ENCODE data around the gene FGD2.

FGD2 gene

GRCh38 chr6:36958775-36959554, 46.5 kb upstream of the FGD2 start:
- no peaks in the 10 kb centered on the region for H3K27me3 ChIP-seq (ENCODE audit: insufficient read depth, low read depth)
- no peak overlapping the region for H3K4me2 ChIP-seq
- H3K4me1 ChIP-seq (ENCODE audit: low read depth, poor library complexity, severe bottlenecking) = peaks cover 4% of the 10 kb centered on the region
- H3K79me2 ChIP-seq (ENCODE audit: insufficient read depth, low read depth) = no peaks in the 10 kb centered on the region
- H3K36me3 ChIP-seq (ENCODE audit: insufficient read depth) = no peaks in the 10 kb centered on the region
- no peak overlapping the region for H3K27ac ChIP-seq
- H3K9ac ChIP-seq = no peak overlapping the region
- no peak overlapping the region for H3K4me3 ChIP-seq (IDR thresholded peaks at IDR 0.05; ENCODE audit: insufficient read depth, low read depth, low read length)
- no peaks in the 10 kb centered on the region for H4K20me1 ChIP-seq (ENCODE audit: insufficient read depth)
- TF ChIP-seq, protein P1, sequence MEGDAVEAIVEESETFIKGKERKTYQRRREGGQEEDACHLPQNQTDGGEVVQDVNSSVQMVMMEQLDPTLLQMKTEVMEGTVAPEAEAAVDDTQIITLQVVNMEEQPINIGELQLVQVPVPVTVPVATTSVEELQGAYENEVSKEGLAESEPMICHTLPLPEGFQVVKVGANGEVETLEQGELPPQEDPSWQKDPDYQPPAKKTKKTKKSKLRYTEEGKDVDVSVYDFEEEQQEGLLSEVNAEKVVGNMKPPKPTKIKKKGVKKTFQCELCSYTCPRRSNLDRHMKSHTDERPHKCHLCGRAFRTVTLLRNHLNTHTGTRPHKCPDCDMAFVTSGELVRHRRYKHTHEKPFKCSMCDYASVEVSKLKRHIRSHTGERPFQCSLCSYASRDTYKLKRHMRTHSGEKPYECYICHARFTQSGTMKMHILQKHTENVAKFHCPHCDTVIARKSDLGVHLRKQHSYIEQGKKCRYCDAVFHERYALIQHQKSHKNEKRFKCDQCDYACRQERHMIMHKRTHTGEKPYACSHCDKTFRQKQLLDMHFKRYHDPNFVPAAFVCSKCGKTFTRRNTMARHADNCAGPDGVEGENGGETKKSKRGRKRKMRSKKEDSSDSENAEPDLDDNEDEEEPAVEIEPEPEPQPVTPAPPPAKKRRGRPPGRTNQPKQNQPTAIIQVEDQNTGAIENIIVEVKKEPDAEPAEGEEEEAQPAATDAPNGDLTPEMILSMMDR (conservative IDR thresholded peaks at IDR 0.05; ENCODE audit: low read depth, low read length) = no peak
- H2AFZ ChIP-seq (ENCODE audit: low read depth) = no peak overlapping the region

- no peak overlapping the region for H3K4me2 ChIP-seq
- H3K27ac ChIP-seq = no peak overlapping the region
- H2AFZ ChIP-seq (ENCODE audit: low read depth) = no peak overlapping the region
- H3K4me1 ChIP-seq (ENCODE audit: low read depth, poor library complexity, severe bottlenecking) = peaks cover 6% of the 10 kb centered on the region
- H3K4me3 ChIP-seq (IDR thresholded peaks at IDR 0.05; ENCODE audit: insufficient read depth, low read depth, low read length) = no peak overlapping the region
- no peaks in the 10 kb centered on the region for H3K27me3 ChIP-seq (ENCODE audit: insufficient read depth, low read depth)
- H4K20me1 ChIP-seq (ENCODE audit: insufficient read depth) = no peaks in the 10 kb centered on the region
- H3K36me3 ChIP-seq (ENCODE audit: insufficient read depth) = no peaks in the 10 kb centered on the region
- TF ChIP-seq, protein P1 (conservative IDR thresholded peaks at IDR 0.05; ENCODE audit: low read depth, low read length) = no peak
- no peak overlapping the region for H3K9ac ChIP-seq
- H3K79me2 ChIP-seq (ENCODE audit: insufficient read depth, low read depth) = no peaks in the 10 kb centered on the region
Observed at GRCh38 chr6:36959555-36960250, 45.8 kb upstream of the FGD2 start.

- Histone ChIP-seq H3K36me3 (ENCODE audit: insufficient read depth) (no peaks in the 10 kb centered on the region), H4K20me1 (ENCODE audit: insufficient read depth) (no peaks in the 10 kb centered on the region), H3K27ac (no peak overlapping the region), H2AFZ (ENCODE audit: low read depth) (no peak overlapping the region), H3K4me1 (ENCODE audit: low read depth, poor library complexity, severe bottlenecking) (peaks cover 6% of the 10 kb centered on the region), H3K79me2 (ENCODE audit: insufficient read depth, low read depth) (no peaks in the 10 kb centered on the region), H3K4me3 (IDR thresholded peaks at IDR 0.05; ENCODE audit: insufficient read depth, low read depth, low read length) (no peak overlapping the region), H3K27me3 (ENCODE audit: insufficient read depth, low read depth) (no peaks in the 10 kb centered on the region), H3K4me2 (no peak overlapping the region), H3K9ac (no peak overlapping the region)
- TF ChIP-seq, protein P1 (conservative IDR thresholded peaks at IDR 0.05; ENCODE audit: low read depth, low read length) = no peak
Observed at GRCh38 chr6:36961441-36962435, 43.7 kb upstream of the FGD2 start.

DNA sequence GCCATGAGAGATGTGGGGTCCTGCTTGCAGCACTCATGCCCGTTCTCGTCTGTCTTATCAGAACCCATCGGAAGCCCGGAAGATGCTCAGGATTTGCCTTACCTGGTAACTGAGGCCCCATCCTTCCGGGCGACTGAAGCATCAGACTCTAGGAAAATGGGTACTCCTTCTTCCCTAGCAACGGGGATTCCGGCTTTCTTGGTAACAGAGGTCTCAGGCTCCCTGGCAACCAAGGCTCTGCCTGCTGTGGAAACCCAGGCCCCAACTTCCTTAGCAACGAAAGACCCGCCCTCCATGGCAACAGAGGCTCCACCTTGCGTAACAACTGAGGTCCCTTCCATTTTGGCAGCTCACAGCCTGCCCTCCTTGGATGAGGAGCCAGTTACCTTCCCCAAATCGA, 42.6 kb upstream of the FGD2 start:
- H2AFZ ChIP-seq (ENCODE audit: low read depth) = no peak overlapping the region
- TF ChIP-seq, protein P1 (conservative IDR thresholded peaks at IDR 0.05; ENCODE audit: low read depth, low read length) = no peak

More for the DNA sequence above, 42.6 kb upstream of the FGD2 start:
- peaks cover 6% of the 10 kb centered on the region for H3K4me1 ChIP-seq (ENCODE audit: low read depth, poor library complexity, severe bottlenecking)
- no peak overlapping the region for H3K4me3 ChIP-seq (IDR thresholded peaks at IDR 0.05; ENCODE audit: insufficient read depth, low read depth, low read length)
- H3K36me3 ChIP-seq (ENCODE audit: insufficient read depth) = no peaks in the 10 kb centered on the region
- H3K4me2 ChIP-seq = no peak overlapping the region
- no peak overlapping the region for H3K9ac ChIP-seq
- no peaks in the 10 kb centered on the region for H4K20me1 ChIP-seq (ENCODE audit: insufficient read depth)
- H3K27me3 ChIP-seq (ENCODE audit: insufficient read depth, low read depth) = no peaks in the 10 kb centered on the region
- H3K27ac ChIP-seq = no peak overlapping the region
- no peaks in the 10 kb centered on the region for H3K79me2 ChIP-seq (ENCODE audit: insufficient read depth, low read depth)
